ENCODE data around the gene PRKCSH. TPM values are rescaled to one million over a fixed set of nuclear protein-coding genes. Genes with fewer than 3 reads are reported as not detected.
"Not testable (repeated sequence)": the region's sequence is repeated elsewhere in the genome, so short reads cannot be mapped to it uniquely, and the experiment has no call there.

PRKCSH gene
- total RNA-seq, 1 experiment from 2014 or later: 257 TPM

GRCh38 chr19:11457115-11457514, 21.7 kb downstream of the PRKCSH start:
- H3K36me3 Mint-ChIP-seq (ENCODE audit: insufficient read depth, unreplicated experiment): no peaks in the 10 kb centered on the region

GRCh38 chr19:11457831-11458230, 22.4 kb downstream of the PRKCSH start:
- ChIA-PET CTCF (interaction anchor here (0.7 kb wide), 1 partner anchor 619 kb away, joined by 3 read pairs; no protein-coding TSS in a partner anchor), POLR2A (interaction anchor here (0.7 kb wide), 1 partner anchor 22 kb away, joined by 3 read pairs; the partner anchor contains the start of gene PRKCSH)
- no peak for DNase-seq (ENCODE audit: unreplicated experiment)
- Mint-ChIP-seq H3K4me1 (ENCODE audit: insufficient read depth, unreplicated experiment) (no peaks in the 10 kb centered on the region), H3K27ac (ENCODE audit: low read depth, unreplicated experiment) (no peak overlapping the region), H3K36me3 (ENCODE audit: insufficient read depth, unreplicated experiment) (no peaks in the 10 kb centered on the region), H3K4me3 (ENCODE audit: unreplicated experiment) (no peak overlapping the region), H3K27me3 (ENCODE audit: insufficient read depth, unreplicated experiment) (peaks cover 14% of the 10 kb centered on the region), H3K9me3 (ENCODE audit: unreplicated experiment) (no peaks in the 10 kb centered on the region)
- BruUV-seq (replicated peaks): no TSS peak
- TF ChIP-seq CTCF (IDR thresholded peaks at IDR 0.05; ENCODE audit: unreplicated experiment): no peak
- intact Hi-C loops (cut with micrococcal nuclease): no loop called here

More at GRCh38 chr19:11457115-11457514, 21.7 kb downstream of the PRKCSH start:
- Mint-ChIP-seq H3K4me3 (ENCODE audit: unreplicated experiment) (no peak overlapping the region), H3K4me1 (ENCODE audit: insufficient read depth, unreplicated experiment) (no peaks in the 10 kb centered on the region), H3K27ac (ENCODE audit: low read depth, unreplicated experiment) (no peak overlapping the region), H3K9me3 (ENCODE audit: unreplicated experiment) (no peaks in the 10 kb centered on the region), H3K27me3 (ENCODE audit: insufficient read depth, unreplicated experiment) (peaks cover 14% of the 10 kb centered on the region)
- no TSS peak for BruUV-seq (replicated peaks)
- ChIA-PET POLR2A (interaction anchor here (0.7 kb wide), 1 partner anchor 22 kb away, joined by 3 read pairs; the partner anchor contains the start of gene PRKCSH), CTCF (interaction anchor here (0.7 kb wide), 1 partner anchor 618 kb away, joined by 3 read pairs; no protein-coding TSS in a partner anchor)
- intact Hi-C loops (cut with micrococcal nuclease): no loop called here
- DNase-seq (ENCODE audit: unreplicated experiment): no peak
- TF ChIP-seq CTCF (IDR thresholded peaks at IDR 0.05; ENCODE audit: unreplicated experiment): no peak

GRCh38 chr19:11458236-11458900, 22.9 kb downstream of the PRKCSH start:
- intact Hi-C loops (cut with micrococcal nuclease): no loop called here
- CTCF ChIA-PET: no interaction called here

GRCh38 chr19:11458912-11459311, 23.5 kb downstream of the PRKCSH start:
- H3K4me3 Mint-ChIP-seq (ENCODE audit: unreplicated experiment); POLR2A ChIA-PET; H3K36me3 Mint-ChIP-seq (ENCODE audit: insufficient read depth, unreplicated experiment); H3K27ac Mint-ChIP-seq (ENCODE audit: low read depth, unreplicated experiment); H3K4me1 Mint-ChIP-seq (ENCODE audit: insufficient read depth, unreplicated experiment); BruUV-seq (replicated peaks); DNase-seq (ENCODE audit: unreplicated experiment); CTCF ChIA-PET; H3K9me3 Mint-ChIP-seq (ENCODE audit: unreplicated experiment); intact Hi-C loops (cut with micrococcal nuclease): not testable (repeated sequence)
- H3K27me3 Mint-ChIP-seq (ENCODE audit: insufficient read depth, unreplicated experiment): peaks cover 14% of the 10 kb centered on the region

More at GRCh38 chr19:11458236-11458900, 22.9 kb downstream of the PRKCSH start:
- Mint-ChIP-seq H3K4me3 (ENCODE audit: unreplicated experiment) (no peak overlapping the region), H3K9me3 (ENCODE audit: unreplicated experiment) (no peaks in the 10 kb centered on the region), H3K4me1 (ENCODE audit: insufficient read depth, unreplicated experiment) (no peaks in the 10 kb centered on the region), H3K27me3 (ENCODE audit: insufficient read depth, unreplicated experiment) (peaks cover 14% of the 10 kb centered on the region), H3K27ac (ENCODE audit: low read depth, unreplicated experiment) (no peak overlapping the region), H3K36me3 (ENCODE audit: insufficient read depth, unreplicated experiment) (no peaks in the 10 kb centered on the region)
- no TSS peak for BruUV-seq (replicated peaks)
- no peak for TF ChIP-seq CTCF (IDR thresholded peaks at IDR 0.05; ENCODE audit: unreplicated experiment)
- POLR2A ChIA-PET: no interaction called here
- DNase-seq (ENCODE audit: unreplicated experiment): no peak

Measured in MCF 10A (cell line).